Measurements from ENCODE around the gene PADI2. TPM values are rescaled to one million over a fixed set of nuclear protein-coding genes. Genes with fewer than 3 reads are reported as not detected.

The PADI2 gene
- total RNA-seq, 1 experiment from 2014 or later = 0.10 TPM

- in situ Hi-C loops (cut with HindIII; ENCODE audit: low sequenced_read_pairs) = no loop called here
These were observed 24.1 kb downstream of the PADI2 start for GRCh38 chr1:17095141-17095540.

GRCh38 chr1:17094664-17095063 lies 24.6 kb downstream of the PADI2 start:
- in situ Hi-C loops (cut with HindIII; ENCODE audit: low sequenced_read_pairs) = no loop called here
- no peak for DNase-seq (ENCODE audit: low spot score)

More at GRCh38 chr1:17095141-17095540, 24.1 kb downstream of the PADI2 start:
- peak; percentile 27 for DNase-seq (ENCODE audit: low spot score)

- in situ Hi-C loops (cut with HindIII; ENCODE audit: low sequenced_read_pairs) = no loop called here
- peak; percentile 62 for DNase-seq (ENCODE audit: low spot score)
These were observed 25.3 kb downstream of the PADI2 start for GRCh38 chr1:17093822-17094393.

- in situ Hi-C loops (cut with HindIII; ENCODE audit: low sequenced_read_pairs) = no loop called here
- no peak for DNase-seq (ENCODE audit: low spot score)
These were observed 28.0 kb downstream of the PADI2 start for GRCh38 chr1:17091252-17091651.

GRCh38 chr1:17089506-17089905 lies 29.7 kb downstream of the PADI2 start:
- no peak for DNase-seq (ENCODE audit: low spot score)
- in situ Hi-C loops (cut with HindIII; ENCODE audit: low sequenced_read_pairs) = no loop called here

GRCh38 chr1:17086751-17087150 lies 32.5 kb downstream of the PADI2 start:
- in situ Hi-C loops (cut with HindIII; ENCODE audit: low sequenced_read_pairs) = no loop called here
- no peak for DNase-seq (ENCODE audit: low spot score)

- no peak for DNase-seq (ENCODE audit: low spot score)
- in situ Hi-C loops (cut with HindIII; ENCODE audit: low sequenced_read_pairs) = no loop called here
These were observed 34.5 kb downstream of the PADI2 start for GRCh38 chr1:17084787-17085186.

GRCh38 chr1:17082761-17083160 lies 36.5 kb downstream of the PADI2 start:
- in situ Hi-C loops (cut with HindIII; ENCODE audit: low sequenced_read_pairs) = no loop called here
- no peak for DNase-seq (ENCODE audit: low spot score)

GRCh38 chr1:17081439-17081838 lies 37.8 kb downstream of the PADI2 start:
- DNase-seq (ENCODE audit: low spot score) = no peak
- in situ Hi-C loops (cut with HindIII; ENCODE audit: low sequenced_read_pairs) = no loop called here

- peak; percentile 81 for DNase-seq (ENCODE audit: low spot score)
- in situ Hi-C loops (cut with HindIII; ENCODE audit: low sequenced_read_pairs) = no loop called here
These were observed 38.4 kb downstream of the PADI2 start for GRCh38 chr1:17080880-17081279.

GRCh38 chr1:17080085-17080759 lies 39.0 kb downstream of the PADI2 start:
- in situ Hi-C loops (cut with HindIII; ENCODE audit: low sequenced_read_pairs) = no loop called here
- DNase-seq (ENCODE audit: low spot score) = peak; percentile 33

GRCh38 chr1:17078991-17079868 lies 40.0 kb downstream of the PADI2 start:
- no peak for DNase-seq (ENCODE audit: low spot score)
- in situ Hi-C loops (cut with HindIII; ENCODE audit: low sequenced_read_pairs) = no loop called here

GRCh38 chr1:17075470-17076255 lies 43.6 kb downstream of the PADI2 start:
- in situ Hi-C loops (cut with HindIII; ENCODE audit: low sequenced_read_pairs) = no loop called here
- DNase-seq (ENCODE audit: low spot score) = no peak

- in situ Hi-C loops (cut with HindIII; ENCODE audit: low sequenced_read_pairs) = no loop called here
- DNase-seq (ENCODE audit: low spot score) = no peak
These were observed 47.5 kb downstream of the PADI2 start for GRCh38 chr1:17071794-17072193.

GRCh38 chr1:17070163-17070525 lies 49.1 kb downstream of the PADI2 start:
- in situ Hi-C loops (cut with HindIII; ENCODE audit: low sequenced_read_pairs) = no loop called here
- DNase-seq (ENCODE audit: low spot score) = no peak

- DNase-seq (ENCODE audit: low spot score) = no peak
- in situ Hi-C loops (cut with HindIII; ENCODE audit: low sequenced_read_pairs) = no loop called here
These were observed 49.6 kb downstream of the PADI2 start for GRCh38 chr1:17069452-17070162.

GRCh38 chr1:17068789-17069188 lies 50.5 kb downstream of the PADI2 start:
- no peak for DNase-seq (ENCODE audit: low spot score)
- in situ Hi-C loops (cut with HindIII; ENCODE audit: low sequenced_read_pairs) = no loop called here

GRCh38 chr1:17067465-17068240 lies 51.6 kb downstream of the PADI2 start:
- DNase-seq (ENCODE audit: low spot score) = no peak
- in situ Hi-C loops (cut with HindIII; ENCODE audit: low sequenced_read_pairs) = no loop called here

Data from G401 (cell line).